Esophagus squamous epithelium (tissue), 4 donors: ENCODE measurements around the gene PRSS35.

Experiments used
- POLR2A ChIP-seq, 4 donors: fragments of 450-650 bp; IDR thresholded peaks; one replicate each; pipeline ENCODE4 v1.6.1; 2017; ENCODE audit warnings: antibody characterized with exemption in 4 of 4, mild to moderate bottlenecking in 4 of 4, moderate library complexity in 3 of 4
- TF ChIP-seq, protein P1 (sequence below), 6 experiments: fragments of 450-650 bp in 4 of 6; fragments of 200-600 bp in 2 of 6; sonication (generic) in 2 of 6; IDR thresholded peaks; one replicate each; pipeline ENCODE4 v1.5.1; 2016 to 2019; ENCODE audit warnings: antibody characterized with exemption in 6 of 6, mild to moderate bottlenecking in 4 of 6, moderate library complexity in 4 of 6

- TF ChIP-seq, protein P1, sequence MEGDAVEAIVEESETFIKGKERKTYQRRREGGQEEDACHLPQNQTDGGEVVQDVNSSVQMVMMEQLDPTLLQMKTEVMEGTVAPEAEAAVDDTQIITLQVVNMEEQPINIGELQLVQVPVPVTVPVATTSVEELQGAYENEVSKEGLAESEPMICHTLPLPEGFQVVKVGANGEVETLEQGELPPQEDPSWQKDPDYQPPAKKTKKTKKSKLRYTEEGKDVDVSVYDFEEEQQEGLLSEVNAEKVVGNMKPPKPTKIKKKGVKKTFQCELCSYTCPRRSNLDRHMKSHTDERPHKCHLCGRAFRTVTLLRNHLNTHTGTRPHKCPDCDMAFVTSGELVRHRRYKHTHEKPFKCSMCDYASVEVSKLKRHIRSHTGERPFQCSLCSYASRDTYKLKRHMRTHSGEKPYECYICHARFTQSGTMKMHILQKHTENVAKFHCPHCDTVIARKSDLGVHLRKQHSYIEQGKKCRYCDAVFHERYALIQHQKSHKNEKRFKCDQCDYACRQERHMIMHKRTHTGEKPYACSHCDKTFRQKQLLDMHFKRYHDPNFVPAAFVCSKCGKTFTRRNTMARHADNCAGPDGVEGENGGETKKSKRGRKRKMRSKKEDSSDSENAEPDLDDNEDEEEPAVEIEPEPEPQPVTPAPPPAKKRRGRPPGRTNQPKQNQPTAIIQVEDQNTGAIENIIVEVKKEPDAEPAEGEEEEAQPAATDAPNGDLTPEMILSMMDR (IDR thresholded peaks at IDR 0.05), result no peak
- TF ChIP-seq POLR2A (IDR thresholded peaks at IDR 0.05), result no peak
Measured at GRCh38 chr6:83467620-83468036, 44.7 kb upstream of the PRSS35 start.
